MV-4-11 (cell line): ENCODE data around the gene SPATA3.
"Not testable (repeated sequence)": the region's sequence is repeated elsewhere in the genome, so short reads cannot be mapped to it uniquely, and the experiment has no call there.

Experiments
- DNase-seq: peaks from one replicate; lab custom pipeline; 2025; lab: John Stamatoyannopoulos, UW

The SPATA3 gene

DNA sequence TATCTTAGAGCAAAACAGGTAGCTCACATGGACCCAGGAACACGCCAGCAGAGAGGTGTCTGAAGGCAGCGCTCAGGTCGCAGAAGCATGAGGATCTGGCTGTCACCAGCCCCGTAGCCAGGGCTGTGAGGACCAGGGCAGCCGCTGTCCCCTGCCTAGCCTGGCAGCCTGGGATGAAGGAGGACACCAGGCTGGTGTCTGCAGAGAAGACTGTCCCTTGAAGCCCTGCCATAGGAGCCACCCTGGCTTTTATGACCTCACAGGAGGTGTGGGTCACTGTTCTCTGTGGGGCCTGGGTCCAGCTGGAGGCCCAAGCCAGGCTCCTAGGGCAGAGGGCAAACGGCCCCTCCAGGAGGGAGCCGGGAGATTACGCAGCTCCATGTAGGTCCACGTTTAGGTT is at the start of gene SPATA3:
Gene SPATA3, plus strand, starts transcription at position 301 of the 400 bp plus-strand sequence. CDS start 113 bp downstream, outside the sequence.
- DNase-seq = no peak

DNA sequence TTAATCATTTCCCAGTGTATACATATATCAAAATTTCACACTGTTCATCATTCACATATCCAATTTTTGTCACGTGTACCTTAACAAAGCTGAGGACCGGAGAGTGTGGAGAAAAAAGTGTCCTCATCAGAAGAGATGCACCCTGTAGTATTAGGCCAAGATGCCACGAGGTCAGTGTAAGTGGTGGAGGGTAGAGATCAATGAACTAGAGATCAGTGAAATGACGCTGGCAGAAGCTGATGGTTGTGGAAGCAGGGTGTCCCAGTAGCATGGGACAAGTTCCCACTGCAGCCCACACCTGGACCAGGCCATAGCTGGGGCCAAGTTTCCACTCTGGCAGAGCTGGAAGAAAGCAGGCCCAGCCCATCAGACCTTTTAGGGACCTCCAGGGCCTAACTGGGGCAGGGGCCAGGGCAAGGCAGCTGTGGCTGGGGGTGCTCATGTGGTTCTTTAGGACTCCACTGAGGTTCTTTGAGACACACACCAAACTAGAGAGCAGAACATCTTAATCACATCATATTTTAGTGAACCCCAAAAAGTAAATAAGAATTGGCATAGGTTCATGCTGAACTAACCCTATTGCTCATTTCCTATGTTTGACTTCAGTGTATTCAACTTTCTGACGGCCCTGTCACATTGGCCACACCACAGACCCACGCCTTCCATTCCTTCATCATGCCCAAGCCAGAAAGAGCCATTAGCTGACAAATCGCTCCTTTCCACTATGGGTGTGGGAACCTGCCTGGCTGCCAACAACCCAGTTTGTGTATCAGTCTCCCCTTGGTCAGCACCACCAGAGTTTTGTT is 49.3 kb upstream of the SPATA3 start:
- DNase-seq = no peak

DNA sequence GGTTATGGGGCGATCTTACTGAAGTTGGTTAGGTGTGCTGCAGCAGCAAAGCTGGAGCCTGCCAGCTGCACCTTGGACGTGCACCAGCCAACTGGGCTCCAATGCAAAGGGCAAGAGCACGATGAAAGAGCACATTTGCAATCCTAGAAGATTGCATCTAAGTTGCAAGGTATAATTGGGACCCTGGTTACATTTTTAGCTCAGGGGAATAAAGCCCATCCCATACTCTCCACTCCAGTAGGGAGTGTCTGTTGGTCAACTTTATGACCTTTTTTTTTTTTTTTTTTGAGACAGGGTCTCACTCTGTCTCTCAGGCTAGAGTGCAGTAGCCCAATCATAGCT is 48.7 kb upstream of the SPATA3 start:
- no peak for DNase-seq

DNA sequence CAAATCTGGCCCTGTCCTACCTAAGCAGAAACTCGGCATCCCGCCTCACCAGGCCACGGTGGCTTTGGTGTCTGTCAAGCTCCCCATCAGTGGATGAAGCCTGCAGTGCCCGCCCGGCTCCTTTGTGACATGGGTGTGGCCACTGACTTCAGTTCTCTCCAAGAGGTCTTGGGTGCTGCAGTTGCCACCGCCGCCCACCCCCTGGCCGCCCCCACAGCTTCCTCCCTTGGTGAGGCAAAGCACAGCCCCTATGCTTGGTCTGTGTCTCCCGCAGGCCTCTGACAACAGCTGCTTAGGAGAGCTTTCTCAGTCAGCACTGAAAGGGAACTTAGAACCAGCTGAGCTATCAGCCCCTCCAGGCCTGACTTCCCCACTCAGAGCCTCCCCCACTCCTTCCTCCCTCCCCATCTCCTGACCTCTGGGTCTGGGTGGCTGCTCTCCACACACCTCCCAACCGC is 48.0 kb upstream of the SPATA3 start:
- peak; percentile 47 for DNase-seq

DNA sequence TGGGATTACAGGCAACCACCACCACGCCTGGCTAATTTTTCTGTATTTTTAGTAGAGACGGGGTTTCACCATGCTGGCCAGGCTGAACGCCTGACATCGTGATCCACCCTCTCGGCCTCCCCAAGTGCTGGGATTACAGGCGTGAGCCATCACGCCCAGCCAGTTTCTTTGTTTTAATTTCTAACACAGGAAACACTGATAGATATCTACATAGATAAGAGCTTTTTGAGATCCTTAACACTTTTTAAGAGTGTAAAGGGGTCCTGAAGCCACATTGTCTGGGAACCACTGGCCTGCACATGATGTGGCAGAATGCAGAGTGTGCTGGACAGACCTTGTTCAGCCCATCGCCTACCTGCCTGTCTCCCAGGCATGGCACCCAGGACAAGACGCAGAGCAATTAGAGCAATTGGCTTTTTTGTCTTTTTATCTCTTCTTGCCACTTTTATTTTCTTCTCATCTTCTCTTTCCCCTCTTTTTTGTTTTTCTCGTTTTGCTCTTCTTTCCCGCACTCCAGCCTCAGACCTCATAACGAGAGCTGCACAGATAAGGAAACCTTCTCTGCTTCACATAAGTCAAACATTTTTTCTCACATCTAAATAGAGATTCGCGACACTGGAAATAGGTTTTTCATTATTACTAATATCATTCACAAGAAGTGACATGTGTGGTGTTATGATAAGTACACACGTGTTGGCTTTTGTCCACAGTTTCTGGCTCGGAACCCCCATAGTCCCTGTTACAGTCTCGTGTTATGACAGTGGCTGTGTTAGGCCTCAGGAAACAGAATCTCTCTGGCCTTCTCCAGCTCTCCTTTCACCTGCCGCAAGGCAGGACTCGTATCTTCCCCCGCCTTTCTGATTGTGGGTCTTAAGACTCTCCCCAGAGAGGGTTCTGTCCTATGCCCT is 45.7 kb upstream of the SPATA3 start:
- DNase-seq = no peak

DNA sequence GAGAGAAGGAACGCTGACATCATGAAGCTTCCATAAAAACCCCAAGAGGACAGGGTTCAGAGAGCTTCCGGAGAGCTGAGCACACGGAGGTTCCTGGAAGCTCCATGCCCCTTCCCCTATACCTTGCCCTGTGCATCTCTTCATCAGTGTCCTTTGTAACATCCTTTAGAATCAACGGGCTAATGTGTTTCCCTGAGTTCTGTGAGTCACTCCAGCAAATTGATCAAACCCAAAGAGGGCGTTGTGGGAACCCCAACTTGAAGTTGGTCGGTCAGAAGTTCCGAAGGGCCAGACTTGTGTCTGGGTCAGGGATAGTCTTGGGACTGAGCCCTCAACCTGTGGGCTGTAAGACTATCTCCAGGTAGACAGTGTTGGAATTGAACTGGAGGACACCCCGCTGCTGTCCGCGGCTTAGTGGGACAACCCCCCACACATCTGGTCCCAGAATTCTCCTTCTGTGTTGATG is 45.0 kb upstream of the SPATA3 start:
- DNase-seq = no peak

DNA sequence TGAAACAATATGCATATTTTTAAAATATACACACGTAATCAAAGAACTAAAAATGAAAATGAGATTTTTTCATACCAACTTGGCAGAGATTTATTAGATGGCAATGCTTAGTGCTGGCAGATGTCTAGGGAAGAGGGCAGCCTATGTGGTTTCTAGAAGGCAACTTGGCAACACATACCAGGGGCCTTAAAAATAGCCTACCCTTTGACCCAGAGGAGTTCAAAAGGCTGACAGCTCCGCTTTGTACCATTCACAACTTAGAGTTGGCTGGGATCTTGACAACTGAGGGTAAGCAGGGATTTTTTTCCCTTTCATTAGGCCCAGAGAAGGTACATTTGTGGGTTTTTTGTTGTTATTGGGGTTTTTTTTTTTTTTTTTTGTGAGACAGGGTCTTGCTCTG is 44.5 kb upstream of the SPATA3 start:
- no peak for DNase-seq

DNA sequence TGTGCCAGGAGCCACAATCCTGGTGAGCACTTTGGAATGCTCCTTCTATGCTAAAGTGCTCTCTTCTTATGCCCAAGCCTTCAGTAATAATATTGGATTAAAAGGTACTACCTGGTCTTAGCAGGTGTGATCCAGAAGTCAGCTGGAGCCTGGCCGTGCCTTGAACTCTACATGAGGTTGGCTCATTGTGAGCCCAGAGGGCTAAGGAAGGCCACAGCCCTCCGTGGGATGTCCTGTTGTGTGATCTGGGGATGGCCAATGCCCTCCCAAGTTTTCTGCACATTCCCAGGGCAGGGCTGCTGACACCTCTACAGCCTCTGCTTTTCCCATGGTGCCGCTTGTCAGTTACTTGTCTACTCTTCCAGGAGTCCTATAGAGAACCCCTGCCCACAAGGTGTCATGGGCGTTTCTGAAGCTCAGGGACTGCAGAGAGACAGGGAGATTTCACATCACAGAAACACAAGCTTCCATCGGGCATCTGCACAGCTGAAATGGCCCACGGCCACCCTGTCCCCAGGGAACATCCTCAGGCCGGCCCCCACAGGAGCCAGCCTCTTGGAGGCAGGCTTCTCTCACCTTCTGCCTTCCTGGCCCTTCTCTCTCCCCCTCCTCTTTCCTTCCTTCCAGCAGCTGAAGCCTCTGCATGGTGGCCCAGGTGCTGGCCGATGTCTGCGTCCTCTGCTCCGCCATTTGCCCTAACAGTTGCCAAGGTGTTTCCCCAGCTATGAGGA is 43.5 kb upstream of the SPATA3 start:
- no peak for DNase-seq

DNA sequence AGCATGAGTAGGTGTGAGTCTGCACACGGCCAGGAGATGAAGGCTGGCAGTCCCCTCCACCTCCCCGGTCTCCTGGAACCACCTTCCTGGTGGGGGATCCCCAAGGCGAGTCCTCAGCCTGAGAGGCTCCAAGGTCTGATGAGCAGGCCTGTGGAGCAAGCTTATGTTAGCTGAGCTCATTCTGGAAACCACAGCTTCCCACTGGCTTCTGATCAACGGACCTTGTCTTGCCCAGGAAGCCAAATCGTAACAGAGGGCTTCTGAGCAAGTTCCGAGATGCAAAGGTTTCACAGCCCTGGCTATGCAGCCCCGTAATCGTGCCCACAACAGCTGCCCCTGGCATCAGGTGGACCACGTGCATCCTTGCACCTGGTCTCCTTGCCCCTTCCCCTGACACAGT is 42.1 kb upstream of the SPATA3 start:
- DNase-seq = peak; percentile 30

DNA sequence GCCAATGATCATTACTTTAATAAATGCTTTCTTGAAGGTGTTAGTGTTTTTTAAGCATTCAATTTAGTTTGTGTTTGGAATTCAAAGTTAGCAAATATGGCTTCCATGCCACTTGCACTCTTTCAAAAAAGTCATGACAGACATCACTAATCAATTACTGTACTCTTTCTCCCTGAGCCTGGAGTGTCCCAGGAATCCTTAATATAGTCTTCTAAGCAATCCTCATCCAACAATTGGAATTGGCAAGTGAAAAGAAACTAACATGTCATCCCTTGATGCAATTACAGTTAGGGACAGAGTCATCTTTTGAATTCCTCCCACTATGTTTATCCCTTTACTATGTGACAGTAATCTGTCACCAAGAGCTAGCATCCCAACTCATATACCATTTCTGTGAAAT is 41.2 kb upstream of the SPATA3 start:
- no peak for DNase-seq

DNA sequence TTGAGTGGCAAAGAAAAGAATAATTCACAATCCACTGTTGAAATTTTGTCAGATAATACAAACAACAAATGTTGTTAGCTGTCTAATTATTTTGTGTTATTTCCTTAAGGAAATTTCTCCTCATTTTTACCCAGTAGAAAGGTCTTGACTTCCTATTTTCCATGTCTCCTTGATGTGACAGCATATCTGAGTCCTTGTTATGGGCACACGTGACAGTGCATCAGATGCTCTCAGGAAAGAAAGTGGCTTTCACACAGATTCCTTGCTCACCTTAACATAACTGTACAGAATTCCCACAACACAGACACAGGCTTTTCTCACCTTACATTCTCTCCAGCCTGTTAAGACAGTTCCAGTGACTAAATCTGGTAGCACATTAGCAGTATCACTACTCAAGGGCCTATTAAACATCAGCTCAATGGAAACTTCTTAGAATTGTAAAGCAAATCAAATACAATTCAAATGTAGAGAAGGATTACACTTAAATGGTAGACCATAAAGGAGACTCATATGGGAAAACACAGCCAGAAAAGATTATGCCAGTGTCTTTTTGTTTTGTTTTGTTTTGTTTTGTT is 40.7 kb upstream of the SPATA3 start:
- no peak for DNase-seq

DNA sequence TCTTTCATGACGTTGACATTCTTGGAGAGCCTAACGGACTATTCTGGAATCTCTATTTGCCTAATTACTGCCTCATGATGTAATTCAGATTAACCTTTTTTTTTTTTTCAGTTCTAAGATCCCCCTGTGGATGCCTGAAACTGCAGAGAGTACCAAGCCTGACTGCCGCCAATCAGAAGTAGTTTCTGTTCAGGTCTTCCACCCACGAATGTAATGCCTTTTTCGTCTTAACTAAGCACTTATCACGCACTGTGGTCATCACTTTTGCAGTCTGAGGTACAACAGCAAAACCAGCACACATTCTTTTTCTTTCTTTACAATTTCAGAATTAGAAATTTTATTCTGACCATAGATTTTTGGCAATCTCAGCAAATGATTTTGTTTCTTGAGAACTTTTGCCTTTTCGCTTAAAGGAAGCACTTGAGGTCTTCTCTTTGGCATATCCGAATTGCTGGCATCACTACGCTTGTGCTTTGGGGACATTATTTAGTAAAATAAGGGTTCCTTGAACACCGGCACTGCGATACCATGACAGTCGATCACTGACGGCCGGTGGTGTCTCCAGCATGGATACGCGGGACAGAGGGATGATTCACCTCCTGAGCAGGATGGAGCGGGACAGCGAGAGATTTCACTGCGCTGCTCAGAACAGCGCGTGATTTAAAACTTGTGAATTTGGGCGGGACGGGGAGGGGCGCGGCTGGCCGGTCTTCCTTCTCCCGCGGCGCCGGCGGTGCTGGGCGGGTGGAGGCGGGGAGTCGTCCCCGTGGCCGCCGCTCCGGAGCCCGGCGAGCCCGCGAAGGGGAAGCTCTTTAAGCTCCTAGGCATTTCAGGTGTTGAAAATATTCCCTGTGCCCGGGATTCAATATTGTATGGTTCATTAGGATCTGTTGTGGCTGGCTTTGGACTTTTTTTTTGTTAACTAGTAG is 38.8 kb upstream of the SPATA3 start:
- DNase-seq = peak; percentile 6

DNA sequence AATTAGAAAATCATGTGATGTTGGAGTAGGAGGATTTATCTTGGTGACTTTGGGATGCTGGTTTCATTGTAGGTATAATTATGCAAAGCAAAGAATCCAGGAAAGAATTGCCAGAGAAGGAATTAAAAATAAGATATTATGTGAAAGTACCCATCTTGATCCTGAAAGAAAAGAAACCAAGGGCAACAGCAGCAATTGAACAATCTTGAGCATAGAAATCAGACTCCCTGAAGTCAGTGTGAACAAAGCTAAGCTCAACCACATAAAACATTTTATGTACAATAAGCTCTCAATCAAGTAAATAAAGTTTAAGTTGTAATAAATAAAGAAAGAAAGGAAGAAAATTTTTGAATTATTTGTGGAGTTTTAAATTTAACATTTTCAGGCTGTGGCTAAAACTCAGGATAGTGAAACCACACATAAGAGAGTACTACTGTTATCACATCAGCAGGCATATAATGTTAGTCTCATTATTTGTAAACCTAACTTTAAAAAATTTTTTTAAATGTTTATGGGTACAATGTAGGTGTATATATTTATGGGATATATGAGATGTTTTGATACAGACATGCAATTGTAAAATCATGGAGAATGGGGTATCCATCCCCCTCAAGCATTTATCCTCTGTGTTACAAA is 38.0 kb upstream of the SPATA3 start:
- DNase-seq = no peak

DNA sequence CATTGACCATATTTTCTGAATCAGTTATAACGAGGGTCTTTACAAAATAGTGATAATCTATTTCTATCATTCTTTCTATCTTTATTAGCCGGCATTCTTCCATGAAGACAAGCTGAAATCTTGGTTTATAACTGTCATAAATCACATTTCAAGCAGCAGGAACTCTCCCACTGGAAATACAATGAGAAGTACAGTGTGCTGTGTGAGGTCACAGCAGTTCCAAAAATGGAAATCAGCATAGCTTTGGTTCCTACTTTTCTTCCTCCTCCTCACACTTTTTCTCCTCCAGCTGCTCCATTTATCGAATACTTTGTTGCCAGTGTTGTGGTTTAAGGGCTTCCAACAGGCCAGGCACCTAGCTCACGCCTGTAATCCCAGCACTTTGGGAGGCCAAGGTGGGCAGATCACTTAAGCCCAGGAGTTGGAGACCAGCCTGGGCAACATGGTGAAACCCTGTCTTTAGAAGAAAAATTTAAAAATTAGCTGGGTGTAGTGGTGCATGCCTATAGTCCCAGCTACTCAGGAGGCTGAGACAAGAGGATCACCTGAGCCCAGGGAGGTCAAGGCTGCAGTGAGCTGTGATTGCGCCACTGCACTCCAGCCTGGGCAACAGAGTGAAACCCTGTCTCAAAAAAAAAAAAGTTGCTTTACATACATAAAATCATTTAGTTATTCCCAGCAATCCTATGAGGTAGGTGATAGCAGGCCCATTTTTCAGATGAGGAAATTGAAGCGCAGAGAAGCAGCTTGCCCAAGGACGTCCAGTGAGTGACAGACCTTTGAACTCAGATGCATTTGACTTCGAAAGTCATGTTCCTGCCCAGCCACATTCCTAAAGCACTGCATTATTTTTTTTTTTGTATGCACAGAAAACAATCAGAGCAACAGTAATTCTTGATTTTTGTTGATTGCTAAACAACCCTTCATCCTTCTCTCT is 36.8 kb upstream of the SPATA3 start:
- DNase-seq = no peak

DNA sequence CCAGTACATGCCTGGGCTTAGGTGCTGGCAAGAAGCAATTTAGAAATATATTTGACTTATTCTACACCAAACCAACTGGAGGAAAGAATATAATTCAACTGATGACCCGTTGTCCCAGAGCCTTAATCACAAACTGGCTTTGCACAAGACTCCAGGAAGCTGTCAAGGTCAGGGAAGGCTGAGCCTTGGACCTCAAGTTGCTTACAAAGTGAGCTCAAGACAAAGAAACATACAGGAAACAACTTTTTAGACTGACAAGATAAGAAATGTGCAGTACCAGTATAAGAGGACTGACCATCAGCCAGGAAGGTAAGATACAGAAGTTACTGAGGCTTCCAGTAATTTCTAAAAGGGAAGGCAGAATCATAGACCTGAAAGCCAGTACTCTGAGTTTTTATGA is 35.9 kb upstream of the SPATA3 start:
- DNase-seq = no peak

DNA sequence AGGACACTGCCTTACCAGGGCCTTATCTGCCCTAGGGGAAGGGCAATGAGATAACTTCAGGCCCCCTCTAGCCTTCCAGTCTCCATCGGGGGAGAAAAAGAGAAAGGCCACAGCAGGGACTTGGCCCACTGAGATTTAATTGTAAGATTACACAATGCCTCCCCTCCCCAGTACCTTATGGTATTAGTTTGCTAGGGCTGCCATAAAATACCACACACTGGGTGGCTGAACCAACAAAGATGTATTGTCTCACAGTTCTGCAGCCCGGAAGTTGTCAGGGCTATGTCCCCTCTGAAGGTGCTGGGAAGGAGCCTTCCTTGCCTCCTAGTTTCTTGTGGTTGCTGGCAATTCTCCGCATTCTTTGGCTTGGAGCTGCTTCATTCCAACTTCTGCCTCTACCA is 34.8 kb upstream of the SPATA3 start:
- DNase-seq = no peak

DNA sequence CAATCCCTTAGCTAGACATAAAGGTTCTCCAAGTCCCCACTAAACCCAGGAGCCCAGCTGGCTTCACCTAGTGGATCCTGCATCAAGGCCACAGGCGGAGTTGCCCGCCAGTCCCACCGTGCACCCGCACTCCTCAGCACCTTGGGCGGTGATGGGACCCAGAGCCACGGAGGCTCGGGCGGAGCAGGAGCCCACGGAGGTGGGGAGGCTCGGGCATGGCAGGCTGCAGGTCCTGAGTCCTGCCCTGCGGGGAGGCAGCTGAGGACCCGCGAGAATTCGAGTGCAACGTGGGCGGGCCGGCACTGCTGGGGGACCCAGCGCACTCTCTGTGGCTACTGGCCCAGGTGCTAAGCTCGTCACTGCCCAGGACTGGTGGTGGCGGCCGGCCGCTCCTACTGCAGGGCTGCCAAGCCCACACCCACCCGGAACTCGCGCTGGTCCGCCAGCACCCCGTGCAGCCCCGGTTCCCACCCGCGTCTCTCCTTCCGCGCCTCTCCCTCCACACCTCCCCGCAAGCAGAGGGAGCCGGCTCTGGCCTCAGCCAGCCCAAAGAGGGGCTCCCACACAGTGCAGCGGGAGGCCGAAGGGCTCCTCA is 31.7 kb upstream of the SPATA3 start:
- DNase-seq = no peak

DNA sequence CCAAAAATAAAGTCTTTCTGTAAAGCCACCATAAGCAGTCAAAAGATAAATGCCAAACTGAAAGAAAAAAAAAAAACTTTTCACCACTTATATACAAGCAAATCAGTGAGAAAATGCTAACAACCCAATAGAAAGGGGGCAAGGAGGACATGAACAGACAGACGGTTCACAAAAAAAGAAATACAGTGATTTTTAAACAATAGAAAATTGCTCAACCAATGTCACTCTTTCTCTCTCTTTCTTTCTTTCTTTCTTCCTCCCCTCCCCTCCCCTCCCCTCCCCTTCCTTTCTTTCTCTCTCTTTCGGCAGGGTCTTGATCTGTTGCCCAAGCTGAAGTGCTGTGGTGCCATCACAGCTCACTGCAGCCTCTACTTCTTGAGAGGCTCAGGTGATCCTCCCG is 28.8 kb upstream of the SPATA3 start:
- no peak for DNase-seq

DNA sequence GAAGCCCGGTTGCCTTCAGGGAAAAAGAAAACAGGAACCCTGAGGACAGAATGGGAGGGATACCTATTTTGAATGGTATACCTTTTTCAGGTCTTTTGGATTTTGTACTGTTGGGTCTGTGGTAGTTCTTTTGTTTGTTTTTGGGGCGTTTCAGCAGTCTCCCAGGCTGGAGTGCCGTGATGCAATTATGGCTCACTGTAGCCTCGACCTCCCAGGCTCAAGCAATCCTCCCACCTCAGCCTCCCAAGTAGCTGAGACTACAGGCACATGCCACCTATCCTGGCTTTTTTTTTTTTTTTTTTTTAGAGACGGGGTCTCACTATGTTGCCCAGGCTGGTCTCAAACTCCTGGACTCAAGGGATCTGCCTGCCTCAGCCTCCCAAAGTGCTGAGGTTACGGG is 27.6 kb upstream of the SPATA3 start:
- not testable (repeated sequence) for DNase-seq
